GM12873 (cell line): ENCODE measurements around the gene MUC5AC.

Experiments used
- TF ChIP-seq, protein P1 (sequence below): IDR thresholded peaks from 2 replicates; pipeline ENCODE4 v1.5.1; 2012; ENCODE audit warnings: low read depth, mild to moderate bottlenecking, moderate library complexity, low read length, control low read depth; ENCODE audit not compliant: insufficient read depth; ENCODE audit errors: missing control alignments

MUC5AC gene

DNA sequence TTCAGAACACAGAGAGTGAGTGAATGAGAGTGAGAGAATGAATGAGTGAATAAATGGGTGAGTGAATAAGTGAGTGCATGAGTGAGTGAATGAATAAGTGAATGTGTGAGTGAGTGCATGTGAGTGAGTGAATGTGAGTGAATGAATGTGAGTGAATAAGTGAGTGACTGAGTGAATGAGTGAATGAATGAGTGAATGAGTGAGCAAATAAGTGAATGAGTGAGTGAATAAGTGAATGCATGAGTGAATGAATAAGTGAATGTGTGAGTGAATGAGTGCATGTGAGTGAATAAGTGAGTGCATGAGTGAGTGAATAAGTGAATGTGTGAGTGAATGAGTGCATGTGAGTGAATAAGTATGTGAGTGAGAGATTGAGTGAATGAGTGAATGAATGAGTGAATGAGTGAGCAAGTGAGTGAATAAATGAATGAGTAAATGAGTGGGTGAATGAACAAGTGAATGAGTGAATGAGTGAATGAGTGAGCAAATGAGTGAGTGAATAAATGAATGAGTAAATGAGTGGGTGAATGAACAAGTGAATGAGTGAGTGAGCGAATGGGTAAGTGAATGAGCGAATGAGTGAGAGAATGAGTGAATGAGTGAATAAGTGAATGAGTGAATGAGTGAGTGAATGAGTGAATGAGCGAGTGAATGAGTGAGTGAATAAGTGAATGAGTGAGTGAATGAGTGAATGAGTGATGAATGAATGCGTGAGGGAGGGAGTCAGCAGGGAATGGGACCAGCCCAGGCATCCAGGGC is 43.8 kb downstream of the MUC5AC start:
- TF ChIP-seq, protein P1, sequence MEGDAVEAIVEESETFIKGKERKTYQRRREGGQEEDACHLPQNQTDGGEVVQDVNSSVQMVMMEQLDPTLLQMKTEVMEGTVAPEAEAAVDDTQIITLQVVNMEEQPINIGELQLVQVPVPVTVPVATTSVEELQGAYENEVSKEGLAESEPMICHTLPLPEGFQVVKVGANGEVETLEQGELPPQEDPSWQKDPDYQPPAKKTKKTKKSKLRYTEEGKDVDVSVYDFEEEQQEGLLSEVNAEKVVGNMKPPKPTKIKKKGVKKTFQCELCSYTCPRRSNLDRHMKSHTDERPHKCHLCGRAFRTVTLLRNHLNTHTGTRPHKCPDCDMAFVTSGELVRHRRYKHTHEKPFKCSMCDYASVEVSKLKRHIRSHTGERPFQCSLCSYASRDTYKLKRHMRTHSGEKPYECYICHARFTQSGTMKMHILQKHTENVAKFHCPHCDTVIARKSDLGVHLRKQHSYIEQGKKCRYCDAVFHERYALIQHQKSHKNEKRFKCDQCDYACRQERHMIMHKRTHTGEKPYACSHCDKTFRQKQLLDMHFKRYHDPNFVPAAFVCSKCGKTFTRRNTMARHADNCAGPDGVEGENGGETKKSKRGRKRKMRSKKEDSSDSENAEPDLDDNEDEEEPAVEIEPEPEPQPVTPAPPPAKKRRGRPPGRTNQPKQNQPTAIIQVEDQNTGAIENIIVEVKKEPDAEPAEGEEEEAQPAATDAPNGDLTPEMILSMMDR = no peak

DNA sequence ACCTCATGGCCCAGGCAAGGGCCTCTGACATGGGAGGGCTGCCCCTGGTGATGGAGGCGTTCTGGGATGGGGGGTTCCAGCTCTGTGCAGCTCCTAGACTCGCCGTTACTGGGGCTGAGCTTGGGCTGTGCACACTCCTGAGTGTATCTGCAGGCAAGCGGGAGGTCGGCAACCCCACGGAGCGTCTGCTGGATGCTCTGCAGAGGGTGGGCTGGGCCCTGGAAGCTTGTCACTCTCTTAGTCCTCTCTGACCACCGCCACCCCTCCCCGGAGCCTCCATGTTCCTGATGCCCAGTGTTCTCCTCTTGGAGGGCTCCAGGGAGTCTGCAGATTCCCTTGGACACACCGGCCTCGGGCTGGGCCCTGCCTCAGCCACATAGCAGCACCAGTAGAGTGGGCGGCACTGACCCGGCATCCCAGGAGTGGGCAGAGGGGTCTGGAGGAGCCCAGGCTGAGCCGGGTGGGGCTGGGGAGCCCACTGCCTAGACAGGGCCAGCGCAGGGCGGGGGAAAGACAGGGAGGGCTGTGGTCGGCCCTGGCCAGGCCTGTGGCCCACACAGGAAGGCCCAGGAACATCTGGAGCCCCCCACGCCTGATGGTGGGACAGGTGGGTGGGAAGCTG is 44.5 kb downstream of the MUC5AC start:
- TF ChIP-seq, protein P1 = no peak

DNA sequence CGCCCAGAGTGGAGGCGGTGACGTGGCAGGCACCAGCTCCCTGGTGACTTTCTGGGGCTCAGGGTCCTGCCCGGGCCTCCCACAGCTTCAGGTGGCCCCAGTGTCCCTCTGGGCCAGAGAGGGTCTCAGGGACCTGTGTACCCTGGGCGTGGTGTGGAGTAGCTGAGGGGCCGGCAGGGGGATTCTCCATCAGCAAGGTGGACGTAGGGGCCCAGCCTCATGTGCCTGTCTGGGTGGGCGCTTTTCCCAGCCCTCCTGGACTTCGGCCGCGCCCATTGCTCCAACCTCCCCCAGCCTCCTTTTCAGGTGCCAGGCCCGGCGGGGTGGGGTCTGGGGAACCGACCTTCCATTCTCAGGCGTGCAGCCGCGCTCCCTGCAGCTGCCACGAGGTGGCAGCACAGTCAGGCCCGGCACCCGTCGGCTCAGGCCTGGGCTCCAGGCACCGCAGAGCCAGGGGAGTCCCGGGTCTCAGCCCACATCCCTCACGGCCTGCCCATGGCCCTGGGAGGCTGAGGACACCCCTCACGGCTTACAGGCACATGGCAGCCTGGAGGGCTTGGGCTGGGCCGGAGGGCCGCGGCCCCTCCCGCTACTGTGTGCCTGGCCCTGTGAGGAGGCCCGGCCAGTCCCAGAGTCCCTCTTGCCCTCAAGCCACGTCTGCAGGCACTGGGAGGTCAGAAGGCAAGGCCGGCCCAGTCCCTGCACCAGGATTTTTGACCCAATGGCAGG is 45.2 kb downstream of the MUC5AC start:
- TF ChIP-seq, protein P1 = peak; percentile 93

DNA sequence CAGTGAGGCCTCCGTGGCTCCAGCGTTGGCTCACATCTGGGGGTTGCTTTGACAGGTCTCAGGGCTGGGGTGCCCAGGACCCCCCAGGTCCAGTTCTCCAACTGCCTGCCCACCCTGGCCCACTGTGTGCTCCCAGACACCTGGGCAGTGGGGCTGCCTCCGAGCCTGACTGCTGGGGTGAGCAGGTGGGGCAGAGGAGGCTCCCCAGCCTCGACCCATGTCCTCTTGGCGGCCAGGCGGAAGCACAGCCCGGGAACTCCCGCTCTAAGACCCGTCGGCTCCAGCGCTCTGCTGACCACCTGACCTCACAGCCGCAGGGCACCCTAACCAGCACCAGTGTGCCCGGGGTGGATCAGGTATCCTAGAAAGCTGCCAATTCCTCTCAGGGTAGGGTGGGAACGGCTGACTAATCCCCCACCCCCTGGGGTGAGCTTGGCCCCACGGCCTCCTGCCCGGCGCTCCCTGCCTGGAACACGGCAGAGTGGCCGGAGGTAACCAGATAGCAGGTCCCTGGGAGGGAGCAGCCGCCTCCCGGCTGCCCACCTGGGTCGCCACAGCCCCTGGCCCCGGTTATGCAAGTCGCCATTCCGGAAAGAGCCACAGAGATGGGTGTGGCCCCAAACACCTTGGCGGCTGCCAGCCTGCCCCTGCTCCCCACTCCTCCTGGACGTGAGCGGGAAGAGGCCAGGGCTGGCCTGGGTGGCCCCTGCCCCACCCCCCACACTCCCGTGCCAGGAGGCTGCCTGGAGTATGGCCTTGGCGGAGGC is 45.9 kb downstream of the MUC5AC start:
- TF ChIP-seq, protein P1 = no peak

DNA sequence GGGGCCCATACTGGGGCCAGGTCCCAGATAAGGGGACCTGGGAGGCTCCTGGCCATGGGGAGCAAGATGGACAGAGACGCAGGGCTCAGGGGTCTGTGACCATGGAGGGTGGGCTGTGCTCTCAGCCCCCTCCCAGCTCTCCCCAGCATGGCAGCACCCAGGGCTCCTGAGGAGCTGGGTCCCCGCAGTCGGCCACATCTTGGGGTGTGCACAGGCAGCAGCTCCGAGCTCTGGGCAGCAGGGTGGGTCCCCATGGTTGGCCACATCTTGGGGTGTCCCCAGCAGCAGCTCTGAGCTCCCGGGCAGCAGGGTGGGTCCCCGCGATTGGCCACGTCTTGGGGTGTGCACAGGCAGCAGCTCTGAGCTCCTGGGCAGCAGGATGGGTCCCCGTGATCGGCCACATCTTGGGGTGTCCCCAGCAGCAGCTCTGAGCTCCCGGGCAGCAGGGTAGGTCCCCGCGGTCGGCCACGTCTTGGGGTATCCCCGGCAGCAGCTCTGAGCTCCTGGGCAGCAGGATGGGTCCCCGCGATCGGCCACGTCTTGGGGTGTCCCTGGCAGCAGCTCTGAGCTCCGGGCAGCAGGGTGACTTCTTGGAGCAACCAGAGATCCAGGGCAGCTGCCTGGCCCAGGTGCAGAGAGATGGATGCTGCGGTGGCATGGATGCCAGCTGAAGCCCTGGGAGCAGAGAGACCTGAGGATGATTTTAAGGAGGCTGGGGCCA is 46.8 kb downstream of the MUC5AC start:
- TF ChIP-seq, protein P1 = no peak

DNA sequence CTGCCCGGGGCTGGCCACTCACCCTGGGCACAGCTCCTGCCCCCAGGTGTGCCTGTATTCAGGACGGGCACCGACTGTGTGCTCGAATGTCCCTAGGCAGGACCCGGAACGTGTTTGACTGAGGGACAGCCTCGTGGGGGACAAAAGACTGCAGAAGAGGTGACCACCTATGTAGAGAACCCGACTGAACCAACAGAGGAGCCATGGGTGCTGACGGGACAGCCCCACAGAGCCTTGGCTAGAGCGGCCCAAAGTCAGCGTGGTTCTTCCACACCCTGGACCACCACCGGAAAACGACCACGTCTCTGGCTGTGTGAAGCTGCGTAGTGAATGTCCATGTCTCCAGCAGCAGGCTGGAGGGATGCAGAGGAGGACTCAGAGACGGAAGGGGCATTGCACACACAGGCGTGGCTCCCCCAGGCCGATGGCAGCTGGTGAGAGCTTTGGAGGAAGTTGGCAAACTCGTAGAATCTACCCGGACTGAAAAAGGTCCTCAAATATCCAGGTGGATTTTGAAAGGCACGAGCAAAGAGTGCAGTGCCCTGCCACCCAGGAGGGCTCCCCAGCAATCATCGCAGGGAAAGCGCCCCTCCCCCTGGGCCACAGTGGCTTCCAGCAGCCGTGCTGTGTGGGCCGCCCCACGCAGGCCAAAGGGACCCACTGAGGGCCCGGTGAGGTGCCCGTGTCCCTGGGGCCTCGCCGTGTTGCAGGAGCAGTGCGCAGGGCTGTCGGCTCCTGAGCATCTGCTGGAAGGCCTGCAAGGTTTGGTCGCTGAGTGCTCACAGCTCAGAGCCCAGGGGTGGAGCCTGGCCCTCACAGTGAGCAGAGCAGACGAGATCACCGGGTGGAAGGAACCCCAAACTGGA is 47.6 kb downstream of the MUC5AC start:
- TF ChIP-seq, protein P1 = no peak
